Uterus (tissue), 4 donors: Measurements from ENCODE around the gene BBS1. TPM values are rescaled to one million over a fixed set of nuclear protein-coding genes. Genes with fewer than 3 reads are reported as not detected.

ENCODE experiments used
- DNase-seq, 2 donors: peaks; one replicate each; pipeline ENCODE4 v3.0.0-alpha.2; 2019 to 2020
- H3K27ac ChIP-seq, 2 donors: fragments of 200-600 bp; sonication (generic); 1 replicate in 1 of 2; 2 replicates in 1 of 2; pipeline ENCODE4 v1.5.1; 2016 to 2018
- H3K27me3 ChIP-seq, 2 donors: fragments of 200-600 bp; sonication (generic); one replicate each; pipeline ENCODE4 v1.5.1; 2018 to 2019; ENCODE audit warnings: control low read depth in 1 of 2
- H3K36me3 ChIP-seq, 2 donors: fragments of 200-600 bp; sonication (generic); one replicate each; pipeline ENCODE4 v1.5.1; 2019; ENCODE audit warnings: control low read depth in 1 of 2
- H3K4me1 ChIP-seq, 2 donors: fragments of 200-600 bp; sonication (generic); one replicate each; pipeline ENCODE4 v1.5.1; 2018 to 2019; ENCODE audit warnings: control low read depth in 1 of 2
- H3K4me3 ChIP-seq, 2 donors: fragments of 200-600 bp; sonication (generic); 1 replicate in 1 of 2; 2 replicates in 1 of 2; pipeline ENCODE4 v1.5.1; 2018 to 2019; ENCODE audit warnings: mild to moderate bottlenecking in 1 of 2
- H3K9me3 ChIP-seq, 2 donors: fragments of 200-600 bp; sonication (generic); one replicate each; pipeline ENCODE4 v1.5.1; 2019; ENCODE audit warnings: control low read depth in 1 of 2
- POLR2A ChIP-seq, 2 donors: fragments of 450-650 bp; IDR thresholded peaks; one replicate each; pipeline ENCODE4 v1.6.1; 2016; ENCODE audit warnings: antibody characterized with exemption in 2 of 2, mild to moderate bottlenecking in 1 of 2, moderate library complexity in 1 of 2
- intact Hi-C: fragments of 100-400 bp; cut with DNase I; formaldehyde crosslinking; loops from one replicate; pipeline ENCODE4 v1.15.1; 2023; ENCODE audit warnings: low total_unique reads
- total RNA-seq, 4 donors: library from RNA; depleted of rRNA in 3 of 4; stranded (reverse); fragments of >200 nt in 3 of 4; gene quantifications; one replicate each; pipeline versions ENCODE4 v1.1.0 to v1.2.4, GENCODE V29; 2014 to 2023
- TF ChIP-seq, protein P1 (sequence below), 4 experiments: fragments of 200-600 bp in 2 of 4; fragments of 450-650 bp in 2 of 4; sonication (generic) in 2 of 4; IDR thresholded peaks; one replicate each; pipeline ENCODE4 v1.5.1; 2016 to 2019; ENCODE audit warnings: antibody characterized with exemption in 4 of 4, mild to moderate bottlenecking in 2 of 4, moderate library complexity in 1 of 4
- donor health status: DM: yes; HTN: yes; CAD: no.

BBS1 gene
- total RNA-seq, 4 donors from 2014 or later: 32.1 to 84.4 (median 56.8) TPM

DNA sequence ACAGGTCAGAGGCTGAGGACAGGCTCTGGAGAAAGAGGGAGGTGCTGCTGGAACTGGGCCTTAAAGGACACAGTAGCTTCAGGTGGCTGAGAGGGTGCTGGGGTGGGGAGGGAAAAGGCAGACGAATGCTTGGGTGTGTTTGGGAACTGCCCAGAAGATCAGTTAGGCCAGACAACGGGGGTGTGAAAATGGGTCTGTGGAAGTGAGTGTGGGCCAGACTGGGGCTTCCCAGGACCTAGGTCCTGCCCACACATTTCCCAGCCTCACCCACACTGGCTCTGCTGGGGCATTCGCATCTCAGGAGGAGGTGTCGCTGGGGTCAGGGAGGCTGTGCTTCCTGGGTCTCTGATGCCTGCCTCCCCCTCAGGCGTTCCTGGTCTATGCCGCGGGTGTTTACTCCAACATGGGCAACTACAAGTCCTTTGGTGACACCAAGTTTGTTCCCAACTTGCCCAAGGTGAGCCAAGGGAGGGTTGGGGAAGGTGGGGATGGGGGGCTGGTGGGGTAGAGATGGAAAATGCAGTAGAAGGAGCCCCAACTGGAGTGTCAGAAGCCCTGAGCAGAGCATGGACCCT lies 25.5 kb upstream of the BBS1 start:
- H3K9me3 ChIP-seq: no peaks in the 10 kb centered on the region
- TF ChIP-seq POLR2A (IDR thresholded peaks at IDR 0.05): no peak
- TF ChIP-seq, protein P1, sequence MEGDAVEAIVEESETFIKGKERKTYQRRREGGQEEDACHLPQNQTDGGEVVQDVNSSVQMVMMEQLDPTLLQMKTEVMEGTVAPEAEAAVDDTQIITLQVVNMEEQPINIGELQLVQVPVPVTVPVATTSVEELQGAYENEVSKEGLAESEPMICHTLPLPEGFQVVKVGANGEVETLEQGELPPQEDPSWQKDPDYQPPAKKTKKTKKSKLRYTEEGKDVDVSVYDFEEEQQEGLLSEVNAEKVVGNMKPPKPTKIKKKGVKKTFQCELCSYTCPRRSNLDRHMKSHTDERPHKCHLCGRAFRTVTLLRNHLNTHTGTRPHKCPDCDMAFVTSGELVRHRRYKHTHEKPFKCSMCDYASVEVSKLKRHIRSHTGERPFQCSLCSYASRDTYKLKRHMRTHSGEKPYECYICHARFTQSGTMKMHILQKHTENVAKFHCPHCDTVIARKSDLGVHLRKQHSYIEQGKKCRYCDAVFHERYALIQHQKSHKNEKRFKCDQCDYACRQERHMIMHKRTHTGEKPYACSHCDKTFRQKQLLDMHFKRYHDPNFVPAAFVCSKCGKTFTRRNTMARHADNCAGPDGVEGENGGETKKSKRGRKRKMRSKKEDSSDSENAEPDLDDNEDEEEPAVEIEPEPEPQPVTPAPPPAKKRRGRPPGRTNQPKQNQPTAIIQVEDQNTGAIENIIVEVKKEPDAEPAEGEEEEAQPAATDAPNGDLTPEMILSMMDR (IDR thresholded peaks at IDR 0.05): no peak
- H3K27ac ChIP-seq: no peak overlapping the region
- H3K4me1 ChIP-seq: no peaks in the 10 kb centered on the region
- no peak overlapping the region for H3K4me3 ChIP-seq
- no peaks in the 10 kb centered on the region for H3K27me3 ChIP-seq
- intact Hi-C loops: no loop called here
- no peak for DNase-seq
- H3K36me3 ChIP-seq: no peaks in the 10 kb centered on the region

DNA sequence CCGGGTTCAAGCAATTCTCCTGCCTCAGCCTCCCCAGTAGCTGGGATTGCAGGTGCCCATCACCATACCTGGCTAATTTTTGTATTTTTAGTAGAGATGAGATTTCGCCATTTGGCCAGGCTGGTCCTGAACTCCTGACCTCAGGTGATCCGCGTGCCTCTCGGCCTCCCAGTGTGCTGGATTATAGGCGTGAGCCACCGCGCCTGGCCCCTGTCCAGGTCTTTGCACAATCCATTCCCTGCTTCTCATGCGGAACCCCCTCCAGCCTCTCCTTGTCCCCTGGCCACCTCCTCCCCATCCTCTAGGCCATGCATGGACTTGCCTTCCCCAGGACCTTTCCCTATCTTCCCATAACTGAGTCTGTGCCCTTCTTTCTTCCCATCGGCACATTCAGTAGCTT lies 21.5 kb upstream of the BBS1 start:
- Histone ChIP-seq H3K4me1 (no peaks in the 10 kb centered on the region), H3K27ac (no peak overlapping the region), H3K4me3 (no peak overlapping the region), H3K9me3 (no peaks in the 10 kb centered on the region), H3K36me3 (no peaks in the 10 kb centered on the region), H3K27me3 (no peaks in the 10 kb centered on the region)
- TF ChIP-seq POLR2A (IDR thresholded peaks at IDR 0.05): no peak
- TF ChIP-seq, protein P1 (IDR thresholded peaks at IDR 0.05): no peak
- intact Hi-C loops: no loop called here
- DNase-seq: no peak

DNA sequence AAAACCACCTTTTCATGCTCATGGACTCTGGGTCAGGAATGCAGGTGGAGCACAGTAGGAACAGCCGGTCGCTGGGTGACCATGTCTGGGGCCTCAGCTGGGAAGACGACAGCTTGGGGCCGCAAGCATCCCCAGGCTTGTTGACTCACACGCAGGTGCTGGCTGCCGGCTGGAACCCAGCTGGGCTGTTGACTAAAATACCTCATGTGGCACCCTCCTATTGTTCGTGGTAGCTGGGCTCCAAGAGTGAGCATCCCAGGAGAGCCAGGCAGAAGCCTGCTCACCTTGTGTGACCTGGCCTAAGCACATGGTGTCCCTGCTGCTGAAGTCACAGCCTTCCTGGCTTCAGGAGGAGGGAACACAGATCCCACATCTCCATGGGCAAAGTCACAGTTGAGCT lies 20.8 kb upstream of the BBS1 start:
- Histone ChIP-seq H3K27ac (no peak overlapping the region), H3K4me1 (no peaks in the 10 kb centered on the region), H3K4me3 (no peak overlapping the region), H3K27me3 (no peaks in the 10 kb centered on the region), H3K9me3 (no peaks in the 10 kb centered on the region), H3K36me3 (no peaks in the 10 kb centered on the region)
- no peak for DNase-seq
- TF ChIP-seq, protein P1 (IDR thresholded peaks at IDR 0.05): no peak
- no peak for TF ChIP-seq POLR2A (IDR thresholded peaks at IDR 0.05)
- intact Hi-C loops: no loop called here

DNA sequence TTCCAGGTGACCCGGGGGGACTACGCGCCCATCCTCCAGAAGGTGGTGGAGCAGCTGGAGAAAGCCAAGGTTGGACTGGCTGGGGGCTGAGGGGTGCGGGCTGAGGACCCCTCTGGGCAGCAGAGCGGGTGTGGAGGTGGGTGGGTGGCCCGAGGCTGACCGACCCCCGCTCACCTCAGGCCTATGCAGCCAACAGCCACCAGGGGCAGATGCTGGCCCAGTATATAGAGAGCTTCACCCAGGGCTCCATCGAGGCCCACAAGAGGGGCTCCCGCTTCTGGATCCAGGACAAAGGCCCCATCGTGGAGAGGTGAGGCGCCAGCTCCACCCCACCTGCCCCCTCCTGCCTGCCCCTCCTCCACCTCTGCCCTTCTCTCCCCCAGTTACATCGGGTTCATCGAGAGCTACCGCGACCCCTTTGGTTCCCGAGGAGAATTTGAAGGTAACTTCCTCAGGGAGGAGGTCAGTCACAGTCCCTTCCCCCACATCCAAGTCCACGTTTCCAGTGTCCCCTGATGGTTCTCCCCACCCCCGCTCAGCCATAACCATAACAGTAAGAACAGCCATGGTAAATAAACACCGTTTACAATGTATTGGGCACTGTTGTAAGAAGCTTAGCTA lies 19.0 kb upstream of the BBS1 start:
- H3K27me3 ChIP-seq: no peaks in the 10 kb centered on the region
- no peak for DNase-seq
- H3K27ac ChIP-seq: no peak overlapping the region
- intact Hi-C loops: no loop called here
- no peak overlapping the region for H3K4me3 ChIP-seq
- no peaks in the 10 kb centered on the region for H3K36me3 ChIP-seq
- H3K9me3 ChIP-seq: no peaks in the 10 kb centered on the region
- no peak for TF ChIP-seq POLR2A (IDR thresholded peaks at IDR 0.05)
- TF ChIP-seq, protein P1 (IDR thresholded peaks at IDR 0.05): no peak
- H3K4me1 ChIP-seq: no peaks in the 10 kb centered on the region

DNA sequence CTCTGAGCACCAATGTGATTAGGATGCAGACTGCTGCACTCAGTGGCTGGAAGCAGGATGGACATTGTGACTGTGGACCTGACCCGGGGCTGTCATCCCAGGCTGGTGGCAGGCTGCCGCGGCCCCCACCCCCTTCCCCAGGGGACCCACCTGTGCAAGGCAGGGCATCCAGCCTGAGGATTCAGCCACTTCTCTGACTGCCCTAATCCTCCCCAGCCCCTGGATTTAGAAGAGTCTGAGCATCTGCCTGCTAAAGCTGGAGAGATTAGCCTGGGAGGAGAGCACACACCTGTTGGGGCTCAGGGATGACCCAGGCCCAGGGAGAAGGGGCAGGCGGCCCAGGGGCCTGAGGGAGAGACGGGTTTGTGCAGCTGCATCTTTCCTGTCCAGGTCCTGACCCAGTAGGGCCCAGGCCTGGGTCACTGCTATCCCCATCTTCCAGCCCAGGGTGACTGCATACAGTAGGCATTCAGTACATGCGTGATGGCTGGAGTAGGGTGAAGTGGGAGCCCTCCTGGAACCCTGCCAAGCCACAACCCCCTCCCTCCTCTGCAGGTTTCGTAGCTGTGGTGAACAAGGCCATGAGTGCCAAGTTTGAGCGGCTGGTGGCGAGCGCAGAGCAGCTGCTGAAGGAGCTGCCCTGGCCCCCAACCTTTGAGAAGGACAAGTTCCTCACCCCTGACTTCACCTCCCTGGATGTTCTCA lies 18.1 kb upstream of the BBS1 start:
- H3K4me3 ChIP-seq: no peak overlapping the region
- no peak for DNase-seq
- H3K27ac ChIP-seq: no peak overlapping the region
- H3K9me3 ChIP-seq: no peaks in the 10 kb centered on the region
- H3K4me1 ChIP-seq: no peaks in the 10 kb centered on the region
- no peaks in the 10 kb centered on the region for H3K36me3 ChIP-seq
- intact Hi-C loops: no loop called here
- TF ChIP-seq POLR2A (IDR thresholded peaks at IDR 0.05): no peak
- TF ChIP-seq, protein P1 (IDR thresholded peaks at IDR 0.05): no peak
- H3K27me3 ChIP-seq: no peaks in the 10 kb centered on the region
